Aorta (tissue), 5 donors: ENCODE data around the gene NFRKB. TPM values are rescaled to one million over a fixed set of nuclear protein-coding genes. Genes with fewer than 3 reads are reported as not detected.
A peak's percentile ranks its signal among the peaks of the same experiment; 100 is the strongest.

Experiments used
- ATAC-seq: fragments of 200-7000 bp; cut with Tn5 transposase; one replicate; pipeline ENCODE4 v1.9.1; 2022; ENCODE audit warnings: moderate library complexity; ENCODE audit not compliant: low FRiP score
- DNase-seq, 2 donors: peaks; one replicate each; pipeline ENCODE4 v3.0.0-alpha.2; 2020
- H3K27ac ChIP-seq, 2 donors: one replicate each; pipeline ENCODE4 v1.5.1; 2013; ENCODE audit warnings: low read length in 2 of 2, mild to moderate bottlenecking in 2 of 2, moderate library complexity in 2 of 2, control low read depth in 1 of 2, inconsistent platforms in 1 of 2, low read depth in 1 of 2
- H3K27me3 ChIP-seq, 2 donors: one replicate each; pipeline ENCODE4 v1.6.1; 2013; ENCODE audit warnings: control low read depth in 1 of 2, low read length in 1 of 2, mild to moderate bottlenecking in 1 of 2, moderate library complexity in 1 of 2; ENCODE audit not compliant: insufficient read depth in 2 of 2, control insufficient read depth in 1 of 2
- H3K36me3 ChIP-seq, 2 donors: one replicate each; pipeline ENCODE4 v1.6.1; 2013; ENCODE audit warnings: control low read depth in 1 of 2, low read length in 1 of 2, mild to moderate bottlenecking in 1 of 2; ENCODE audit not compliant: insufficient read depth in 2 of 2, control insufficient read depth in 1 of 2
- H3K4me1 ChIP-seq, 2 donors: one replicate each; pipeline ENCODE4 v1.6.1; 2013; ENCODE audit warnings: low read length in 2 of 2, control low read depth in 1 of 2, mild to moderate bottlenecking in 1 of 2, moderate library complexity in 1 of 2; ENCODE audit not compliant: insufficient read depth in 2 of 2, control insufficient read depth in 1 of 2
- H3K4me3 ChIP-seq, 2 donors: one replicate each; pipeline ENCODE4 v1.5.1; 2013; ENCODE audit warnings: low read length in 2 of 2, control low read depth in 1 of 2, mild to moderate bottlenecking in 1 of 2
- H3K9me3 ChIP-seq: one replicate; pipeline ENCODE4 v1.6.1; 2013; ENCODE audit warnings: mild to moderate bottlenecking, low read length; ENCODE audit not compliant: control insufficient read depth
- WGBS, 2 donors: extraction: QIAGEN DNeasy Blood & Tissue Kit; methylation state at CpG; one replicate each; pipeline ENCODE4 v1.1.7; 2013; 5-methylcytosine and 5-hydroxymethylcytosine counted together
- intact Hi-C, 2 donors: fragments of 100-400 bp; cut with DNase I; formaldehyde crosslinking; loops; one replicate each; pipeline versions ENCODE4 v1.14.2 to v1.15.0; 2022
- polyA plus RNA-seq, 2 donors: library from polyadenylated mRNA; stranded (reverse); fragments of 200-250 nt; gene quantifications; one replicate each; pipeline ENCODE4 v1.2.3, GENCODE V29; 2013
- total RNA-seq, 2 donors: library from RNA; stranded (reverse); fragmentation: NEBNext Ultra II Directional; extraction: Animal tissue kit (Norgen Biotek cat#: 25700); gene quantifications; one replicate each; pipeline ENCODE4 v1.2.1, GENCODE V29; 2021
- donor health status: healthy with polysubstance abuse.
- donor health status: Bipolar disorder and iron deficiency.
- donor health status: DM: no; HTN: no; CAD: no.
- donor health status: DM: no; HTN: no; CAD: no.
- donor health status: DM: yes; HTN: yes; CAD: no.

The NFRKB gene
- total and polyA plus RNA-seq, 4 donors = 11.4 to 30.9 (median 18.5) TPM

DNA sequence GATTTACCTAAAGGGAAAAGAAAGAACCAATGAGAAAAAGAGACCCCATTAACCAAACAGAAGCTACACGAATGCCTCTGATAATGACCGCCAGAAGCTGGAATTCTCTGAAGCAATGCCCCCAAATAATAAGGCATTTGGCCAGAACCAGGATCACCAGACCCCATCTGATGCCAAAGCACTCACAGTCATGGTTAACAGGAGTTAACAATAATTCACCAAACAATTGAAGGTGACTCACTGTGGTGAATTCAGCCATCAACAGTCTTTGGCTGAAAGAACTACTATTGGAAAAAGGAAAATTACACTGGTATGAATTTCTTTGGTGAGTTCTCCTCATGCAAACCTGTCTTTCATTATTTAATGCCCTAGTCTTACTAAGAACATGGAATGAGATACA, 21.9 kb upstream of the NFRKB start:
- 88% methylated on average over 2 of the region's 2 CpGs for WGBS, 2 donors

DNA sequence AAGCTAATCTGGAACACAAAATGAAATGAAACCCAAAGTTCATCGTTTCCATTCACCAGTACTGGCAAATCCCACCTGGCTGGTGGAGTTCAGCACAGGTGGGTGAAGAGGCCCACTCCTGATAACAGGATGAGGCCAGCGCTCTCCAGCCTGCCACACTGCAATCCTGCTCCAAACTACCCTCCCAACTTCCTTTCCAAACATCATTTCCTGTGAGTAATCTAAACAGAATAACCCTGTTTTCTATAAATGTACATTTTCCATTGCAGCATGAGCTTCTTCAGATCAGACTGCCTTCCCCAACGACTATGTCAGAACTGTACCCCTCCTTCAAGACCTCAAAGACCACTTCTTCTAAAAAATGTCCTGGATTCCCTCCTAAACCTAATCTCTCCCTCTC, 15.9 kb upstream of the NFRKB start:
- WGBS, 2 donors = 58 to 63% methylated on average over 3 of the region's 3 CpGs

More for the DNA sequence above, 21.9 kb upstream of the NFRKB start:
- H3K9me3 ChIP-seq = no peaks in the 10 kb centered on the region
- H3K4me1 ChIP-seq = no peaks in the 10 kb centered on the region
- ATAC-seq (no peak), DNase-seq (no peak)
- H3K27ac ChIP-seq = no peak overlapping the region
- intact Hi-C loops = no loop called here
- no peaks in the 10 kb centered on the region for H3K27me3 ChIP-seq
- H3K36me3 ChIP-seq = peaks cover 7 to 9% of the 10 kb centered on the region in 2 donors
- no peak overlapping the region for H3K4me3 ChIP-seq

DNA sequence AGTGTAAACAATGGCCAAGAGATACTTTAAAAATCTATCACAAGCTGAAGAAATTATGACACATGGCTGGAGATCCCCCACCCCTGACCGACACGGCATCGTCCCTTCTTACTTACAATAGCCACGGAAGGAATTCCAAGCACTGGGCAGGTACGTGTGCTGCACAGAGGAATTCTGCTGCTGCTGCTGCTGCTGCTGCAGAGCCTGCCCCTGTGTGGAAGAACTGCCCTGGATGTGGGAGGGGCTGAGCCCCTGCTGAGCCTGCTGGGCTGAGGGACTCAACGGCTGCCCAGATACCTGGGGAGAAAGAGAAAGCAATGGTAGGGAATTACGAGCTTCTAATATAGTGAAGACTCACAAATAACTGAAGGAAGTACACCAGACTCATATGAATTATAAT, 15.0 kb upstream of the NFRKB start:
- intact Hi-C loops = no loop called here
- ATAC-seq (no peak), DNase-seq (no peak)
- Histone ChIP-seq H3K4me3 (no peak overlapping the region), H3K4me1 (no peaks in the 10 kb centered on the region), H3K27ac (no peak overlapping the region), H3K9me3 (no peaks in the 10 kb centered on the region), H3K27me3 (no peaks in the 10 kb centered on the region), H3K36me3 (peaks cover 6 to 9% of the 10 kb centered on the region in 2 donors)
- 93% methylated on average over 7 of the region's 7 CpGs for WGBS, 2 donors

More for the DNA sequence above, 15.9 kb upstream of the NFRKB start:
- ATAC-seq (no peak), DNase-seq (no peak)
- Histone ChIP-seq H3K27ac (no peak overlapping the region), H3K4me1 (no peaks in the 10 kb centered on the region), H3K27me3 (no peaks in the 10 kb centered on the region), H3K4me3 (no peak overlapping the region), H3K36me3 (peaks cover 3 to 10% of the 10 kb centered on the region in 2 donors), H3K9me3 (no peaks in the 10 kb centered on the region)
- intact Hi-C loops = no loop called here

DNA sequence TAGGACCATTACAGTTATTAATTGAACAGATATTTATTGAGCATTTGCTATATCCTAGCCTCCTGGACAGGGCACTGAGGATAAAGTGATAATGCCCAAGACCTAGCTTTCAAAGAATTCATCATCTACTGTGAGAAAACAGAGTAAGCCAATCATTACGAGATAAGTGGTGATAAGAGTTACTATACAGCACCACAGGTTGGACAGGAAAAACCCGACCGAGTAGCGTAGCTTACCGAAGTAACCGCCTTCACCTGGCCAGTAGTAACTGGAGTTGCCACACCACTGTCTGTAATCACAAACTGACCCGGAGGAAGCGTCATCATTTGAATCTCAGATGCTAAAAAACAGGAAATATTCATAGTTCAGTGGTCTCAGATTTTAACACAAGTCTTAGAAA, 10.0 kb upstream of the NFRKB start:
- intact Hi-C loops = no loop called here
- Histone ChIP-seq H3K27ac (no peak overlapping the region), H3K9me3 (no peaks in the 10 kb centered on the region), H3K36me3 (peaks cover 6 to 9% of the 10 kb centered on the region in 2 donors), H3K4me1 (no peaks in the 10 kb centered on the region), H3K27me3 (no peaks in the 10 kb centered on the region), H3K4me3 (no peak overlapping the region)
- ATAC-seq = no peak
- no peak for DNase-seq
- WGBS, 2 donors = 95 to 97% methylated on average over 8 of the region's 8 CpGs

DNA sequence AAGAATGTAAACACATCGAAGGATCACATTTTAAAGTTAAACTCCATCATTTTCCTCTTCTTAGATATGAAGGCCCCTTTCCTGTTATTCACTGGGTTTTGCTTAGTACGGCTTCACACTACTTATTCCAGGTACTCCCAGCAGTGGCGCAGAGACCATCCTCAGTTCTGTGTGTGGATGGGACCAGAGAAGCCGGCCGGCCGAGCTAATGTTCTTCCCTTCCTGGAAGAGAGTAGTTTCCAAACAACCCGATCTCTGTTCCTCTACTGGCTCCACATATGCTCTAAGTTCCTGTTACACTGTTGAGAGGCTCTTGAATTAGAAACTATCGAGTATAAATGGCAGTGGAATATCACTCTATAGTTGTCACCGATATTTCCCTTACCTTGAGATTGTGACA, 684 bp upstream of the NFRKB start:
- Histone ChIP-seq H3K27ac (peak overlapping the region in 1 of 2 donors; percentile 5), H3K27me3 (no peaks in the 10 kb centered on the region), H3K4me3 (peak overlapping the region; percentile 89 to 97), H3K4me1 (no peaks in the 10 kb centered on the region), H3K36me3 (peaks cover 3 to 4% of the 10 kb centered on the region in 2 donors), H3K9me3 (no peaks in the 10 kb centered on the region)
- DNase-seq = no peak
- intact Hi-C loops = no loop called here
- ATAC-seq = peak; percentile 44
- WGBS, 2 donors = 72 to 75% methylated on average over 9 of the region's 9 CpGs

DNA sequence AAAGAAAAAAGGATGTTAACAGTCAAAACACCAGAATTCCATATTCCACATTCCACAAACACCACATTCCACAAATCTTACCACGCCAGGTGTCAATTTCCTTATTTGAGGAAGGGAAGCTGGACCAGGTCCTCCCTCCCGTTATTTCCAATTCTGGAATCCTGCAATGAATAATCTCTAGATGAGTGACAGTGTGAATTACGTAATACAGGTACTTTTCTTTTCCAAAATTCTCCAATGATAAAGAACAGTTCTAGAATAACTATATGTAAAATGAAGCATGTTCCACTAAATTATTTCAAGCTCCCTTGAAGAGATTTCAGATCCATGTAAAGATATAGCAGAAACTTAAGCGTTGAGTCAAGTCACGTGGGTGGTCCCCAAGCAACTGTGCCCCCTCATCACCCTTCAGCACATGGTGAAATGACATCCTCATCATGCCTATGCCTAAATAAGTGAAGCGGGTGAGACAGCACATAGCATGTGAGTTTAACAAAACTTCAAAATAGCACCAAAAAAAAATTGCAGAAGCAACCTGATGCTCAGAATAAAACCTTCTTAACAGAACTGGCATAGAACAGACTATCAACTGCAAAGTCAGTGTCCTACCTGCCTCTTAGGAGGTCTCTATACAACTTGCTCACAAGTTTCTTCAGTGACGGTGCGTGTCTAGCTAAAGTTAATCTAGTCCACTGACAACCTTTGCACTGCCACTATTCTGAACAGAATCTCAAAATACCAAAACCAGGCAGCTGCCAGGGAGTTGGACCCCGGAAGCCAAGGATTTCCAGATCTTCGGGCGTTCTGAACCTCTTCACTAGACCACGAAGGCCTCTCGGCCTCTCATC, 876 bp downstream of the NFRKB start:
- ATAC-seq (no peak), DNase-seq (no peak)
- Histone ChIP-seq H3K27ac (peak overlapping the region in 1 of 2 donors; percentile 8), H3K27me3 (no peaks in the 10 kb centered on the region), H3K36me3 (peaks cover 0 to 4% of the 10 kb centered on the region in 2 donors), H3K4me3 (peak overlapping the region; percentile 89 to 97), H3K9me3 (no peaks in the 10 kb centered on the region), H3K4me1 (no peaks in the 10 kb centered on the region)
- 20% methylated on average over 13 of the region's 13 CpGs for WGBS, 2 donors
- intact Hi-C loops = no loop called here

DNA sequence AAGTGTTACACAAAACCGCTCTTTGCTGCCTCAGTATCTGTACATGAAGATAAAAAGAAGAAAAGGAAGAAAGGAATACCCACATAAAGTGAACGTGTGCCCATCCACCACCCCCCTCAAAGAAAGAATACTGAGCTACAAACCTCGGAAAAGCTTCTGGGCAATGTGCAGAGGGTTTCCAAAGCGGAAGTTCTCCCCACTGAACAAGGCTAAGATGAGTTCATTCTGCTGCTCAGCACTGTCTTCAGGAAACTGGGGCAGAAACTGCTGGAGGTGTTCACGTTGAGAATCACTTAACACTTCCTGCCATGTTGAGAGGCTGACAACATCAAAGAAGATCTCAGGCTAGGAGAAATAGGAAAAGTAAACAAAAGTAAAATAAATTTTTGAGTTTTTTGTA, 6.9 kb downstream of the NFRKB start:
- intact Hi-C loops = no loop called here
- no peak for DNase-seq
- no peak overlapping the region for H3K4me3 ChIP-seq
- no peak for ATAC-seq
- no peak overlapping the region for H3K27ac ChIP-seq
- no peaks in the 10 kb centered on the region for H3K27me3 ChIP-seq
- no peaks in the 10 kb centered on the region for H3K4me1 ChIP-seq
- 88% methylated on average over 5 of the region's 5 CpGs for WGBS, 2 donors
- H3K36me3 ChIP-seq = peaks cover 14 to 21% of the 10 kb centered on the region in 2 donors
- H3K9me3 ChIP-seq = no peaks in the 10 kb centered on the region

DNA sequence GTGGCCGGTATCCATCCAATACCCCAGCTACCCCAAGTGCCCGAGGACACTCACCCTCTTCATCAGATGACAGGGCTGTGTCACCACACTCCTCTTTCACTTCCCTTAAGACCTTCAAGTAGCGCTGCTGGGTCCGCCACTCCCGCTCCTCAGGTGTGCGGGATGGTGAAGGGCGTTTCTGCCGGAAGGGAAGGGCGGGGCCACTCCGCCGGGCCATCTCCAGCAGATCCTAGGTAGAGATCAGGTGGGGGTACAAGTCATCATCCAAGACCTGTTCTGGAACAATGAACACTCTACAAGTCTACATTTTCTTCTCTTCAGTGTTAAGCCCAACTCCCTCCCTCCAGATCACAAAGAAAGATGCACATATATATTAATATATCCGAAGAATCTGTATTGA, 10.0 kb downstream of the NFRKB start:
- Histone ChIP-seq H3K27me3 (no peaks in the 10 kb centered on the region), H3K27ac (no peak overlapping the region), H3K4me1 (no peaks in the 10 kb centered on the region), H3K4me3 (no peak overlapping the region), H3K9me3 (no peaks in the 10 kb centered on the region), H3K36me3 (peaks cover 19 to 24% of the 10 kb centered on the region in 2 donors)
- DNase-seq (no peak), ATAC-seq (no peak)
- intact Hi-C loops = no loop called here
- WGBS, 2 donors = 96% methylated on average over 12 of the region's 12 CpGs

DNA sequence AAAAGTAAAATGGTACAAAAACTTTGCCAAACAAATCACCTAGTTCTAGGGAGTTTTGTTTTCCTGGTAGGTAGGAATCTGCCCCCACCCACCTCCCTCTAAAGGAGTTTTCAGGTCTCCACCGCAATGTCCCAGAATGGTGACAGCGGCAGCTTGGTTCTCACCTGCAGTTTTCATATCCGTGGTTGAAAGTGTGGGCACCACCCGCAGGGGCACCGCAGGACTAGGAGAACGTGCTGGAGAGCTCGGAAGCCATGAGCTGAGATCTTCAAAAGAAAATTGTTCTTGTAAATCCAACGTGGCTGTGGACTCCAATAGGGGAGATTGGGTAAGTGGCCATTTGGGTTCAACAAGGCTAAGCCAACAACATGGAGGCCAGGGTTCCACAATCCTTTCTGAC, 10.8 kb downstream of the NFRKB start:
- Histone ChIP-seq H3K9me3 (no peaks in the 10 kb centered on the region), H3K36me3 (peaks cover 19 to 27% of the 10 kb centered on the region in 2 donors), H3K27me3 (no peaks in the 10 kb centered on the region), H3K27ac (no peak overlapping the region), H3K4me1 (no peaks in the 10 kb centered on the region), H3K4me3 (no peak overlapping the region)
- intact Hi-C loops = no loop called here
- ATAC-seq (no peak), DNase-seq (no peak)
- 92 to 93% methylated on average over 8 of the region's 8 CpGs for WGBS, 2 donors
